HAP-1 (cell line): ENCODE results near the gene TOLLIP.

Experiments used
- DNase-seq, 2 experiments: peaks; one replicate each; pipeline ENCODE4 v3.0.0-alpha.2; 2016 to 2020; ENCODE audit warnings: low spot score in 2 of 2
- H3K27me3 ChIP-seq: fragments of 250-450 bp; sonication (Bioruptor Pico); 2 replicates; pipeline ENCODE4 v1.5.1; 2020; ENCODE audit warnings: low read depth, mild to moderate bottlenecking, moderate library complexity
- H3K36me3 ChIP-seq: fragments of 250-450 bp; sonication (Bioruptor Pico); replicated peaks from 2 replicates; pipeline ENCODE4 v1.5.1; 2020; ENCODE audit warnings: mild to moderate bottlenecking
- H3K4me1 ChIP-seq: fragments of 250-450 bp; sonication (Bioruptor Pico); 2 replicates; pipeline ENCODE4 v1.5.1; 2020; ENCODE audit warnings: mild to moderate bottlenecking
- H3K4me3 ChIP-seq: fragments of 250-450 bp; sonication (Bioruptor Pico); 2 replicates; pipeline ENCODE4 v1.5.1; 2020; ENCODE audit warnings: mild to moderate bottlenecking, moderate library complexity
- H3K9me3 ChIP-seq: fragments of 250-450 bp; sonication (Bioruptor Pico); 2 replicates; pipeline ENCODE4 v1.5.1; 2020; ENCODE audit warnings: mild to moderate bottlenecking, moderate library complexity
- in situ Hi-C: fragments of 300-500 bp; cut with MboI; formaldehyde crosslinking; loops from 3 replicates; pipeline ENCODE4 v1.14.3; 2020; ENCODE audit warnings: low sequenced_read_pairs, inconsistent platforms, mixed read lengths

The TOLLIP gene

GRCh38 chr11:1310772-1311468, 1.5 kb upstream of the TOLLIP start:
- in situ Hi-C loops = no loop called here
- no peak overlapping the region for H3K4me3 ChIP-seq

GRCh38 chr11:1310318-1310687, 871 bp upstream of the TOLLIP start:
- Histone ChIP-seq H3K27me3 (no peaks in the 10 kb centered on the region), H3K36me3 (no peaks in the 10 kb centered on the region), H3K4me3 (no peak overlapping the region; the same call in 1 of the 2 replicates), H3K9me3 (peaks cover 12% of the 10 kb centered on the region), H3K4me1 (peaks cover 9% of the 10 kb centered on the region)
- DNase-seq = no peak
- in situ Hi-C loops = no loop called here

More at GRCh38 chr11:1310772-1311468, 1.5 kb upstream of the TOLLIP start:
- H3K36me3 ChIP-seq = no peaks in the 10 kb centered on the region
- peaks cover 12% of the 10 kb centered on the region for H3K9me3 ChIP-seq
- H3K4me1 ChIP-seq = peaks cover 9% of the 10 kb centered on the region
- no peaks in the 10 kb centered on the region for H3K27me3 ChIP-seq
- no peak for DNase-seq

GRCh38 chr11:1308743-1309497, 512 bp downstream of the TOLLIP start:
- H3K9me3 ChIP-seq = peaks cover 12% of the 10 kb centered on the region
- no peak for DNase-seq
- H3K36me3 ChIP-seq = no peaks in the 10 kb centered on the region
- in situ Hi-C loops = no loop called here
- peak overlapping the region; percentile 48 for H3K4me3 ChIP-seq
- H3K4me1 ChIP-seq = peaks cover 9% of the 10 kb centered on the region
- no peaks in the 10 kb centered on the region for H3K27me3 ChIP-seq

GRCh38 chr11:1307998-1308742, 1.3 kb downstream of the TOLLIP start:
- in situ Hi-C loops = no loop called here
- Histone ChIP-seq H3K36me3 (no peaks in the 10 kb centered on the region), H3K4me1 (peaks cover 9% of the 10 kb centered on the region), H3K4me3 (peak overlapping the region; percentile 48), H3K9me3 (peaks cover 12% of the 10 kb centered on the region), H3K27me3 (no peaks in the 10 kb centered on the region)
- no peak for DNase-seq

- Histone ChIP-seq H3K9me3 (peaks cover 12% of the 10 kb centered on the region), H3K27me3 (no peaks in the 10 kb centered on the region), H3K4me1 (peaks cover 9% of the 10 kb centered on the region), H3K4me3 (no peak overlapping the region), H3K36me3 (no peaks in the 10 kb centered on the region)
- in situ Hi-C loops = no loop called here
- DNase-seq = no peak
Measured at GRCh38 chr11:1307163-1307870, 2.1 kb downstream of the TOLLIP start.

GRCh38 chr11:1306186-1307162, 3.0 kb downstream of the TOLLIP start:
- H3K4me1 ChIP-seq = peaks cover 9% of the 10 kb centered on the region
- in situ Hi-C loops = no loop called here
- no peaks in the 10 kb centered on the region for H3K36me3 ChIP-seq
- H3K9me3 ChIP-seq = peaks cover 7% of the 10 kb centered on the region
- H3K27me3 ChIP-seq = no peaks in the 10 kb centered on the region
- no peak overlapping the region for H3K4me3 ChIP-seq
- DNase-seq = no peak

GRCh38 chr11:1305501-1306056, 3.9 kb downstream of the TOLLIP start:
- Histone ChIP-seq H3K4me1 (peaks cover 9% of the 10 kb centered on the region), H3K9me3 (peaks cover under 1% of the 10 kb centered on the region; the same call in 1 of the 2 replicates), H3K4me3 (no peak overlapping the region), H3K27me3 (no peaks in the 10 kb centered on the region), H3K36me3 (no peaks in the 10 kb centered on the region)
- in situ Hi-C loops = no loop called here
- no peak for DNase-seq

- Histone ChIP-seq H3K4me1 (peaks cover 7% of the 10 kb centered on the region), H3K27me3 (no peaks in the 10 kb centered on the region), H3K9me3 (no peaks in the 10 kb centered on the region), H3K4me3 (no peak overlapping the region), H3K36me3 (no peaks in the 10 kb centered on the region)
- DNase-seq = no peak
- in situ Hi-C loops = no loop called here
Measured at GRCh38 chr11:1305063-1305495, 4.4 kb downstream of the TOLLIP start.

- H3K4me3 ChIP-seq = no peak overlapping the region
- in situ Hi-C loops = no loop called here
- DNase-seq = no peak
- no peaks in the 10 kb centered on the region for H3K9me3 ChIP-seq
- H3K36me3 ChIP-seq = no peaks in the 10 kb centered on the region
- H3K4me1 ChIP-seq = peaks cover 3% of the 10 kb centered on the region; the same call in 1 of the 2 replicates
- H3K27me3 ChIP-seq = no peaks in the 10 kb centered on the region
Measured at GRCh38 chr11:1304380-1304779, 5.1 kb downstream of the TOLLIP start.

- Histone ChIP-seq H3K36me3 (no peaks in the 10 kb centered on the region), H3K4me3 (no peak overlapping the region), H3K27me3 (no peaks in the 10 kb centered on the region), H3K4me1 (peaks cover 3% of the 10 kb centered on the region; the same call in 1 of the 2 replicates), H3K9me3 (no peaks in the 10 kb centered on the region)
- DNase-seq = no peak
- in situ Hi-C loops = no loop called here
Measured at GRCh38 chr11:1303973-1304372, 5.5 kb downstream of the TOLLIP start.

- in situ Hi-C loops = no loop called here
- H3K4me1 ChIP-seq = no peaks in the 10 kb centered on the region
- DNase-seq = no peak
Measured at GRCh38 chr11:1303126-1303821, 6.2 kb downstream of the TOLLIP start.

More at GRCh38 chr11:1303126-1303821, 6.2 kb downstream of the TOLLIP start:
- Histone ChIP-seq H3K27me3 (no peaks in the 10 kb centered on the region), H3K4me3 (no peak overlapping the region), H3K9me3 (no peaks in the 10 kb centered on the region), H3K36me3 (peaks cover 1% of the 10 kb centered on the region; the same call in 1 of the 2 replicates)
